NOMO-1 treated with dmso at 0.1 percent for 144 hours (cell line): ENCODE measurements around the gene ADPRS.
A peak's percentile ranks its signal among the peaks of the same experiment; 100 is the strongest.

ENCODE experiments used
- DNase-seq: peaks from one replicate; lab custom pipeline; 2025; ENCODE audit not compliant: unreplicated experiment; lab: John Stamatoyannopoulos, UW

ADPRS gene

DNA sequence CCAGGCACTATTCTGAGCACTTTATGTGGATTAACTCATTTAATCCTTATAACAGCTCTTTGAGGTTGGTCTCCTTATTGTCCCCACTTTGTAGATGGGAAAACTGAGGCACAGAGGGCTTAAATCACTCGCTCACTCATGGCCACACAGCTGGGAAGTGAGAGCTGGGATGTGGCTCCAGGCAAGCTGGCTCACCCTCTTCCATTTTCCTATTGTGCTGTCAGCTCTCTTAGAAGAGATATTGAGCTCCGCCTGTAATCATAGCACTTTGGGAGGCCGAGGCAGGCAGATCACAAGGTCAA is 40.2 kb downstream of the ADPRS start:
- DNase-seq: no peak

DNA sequence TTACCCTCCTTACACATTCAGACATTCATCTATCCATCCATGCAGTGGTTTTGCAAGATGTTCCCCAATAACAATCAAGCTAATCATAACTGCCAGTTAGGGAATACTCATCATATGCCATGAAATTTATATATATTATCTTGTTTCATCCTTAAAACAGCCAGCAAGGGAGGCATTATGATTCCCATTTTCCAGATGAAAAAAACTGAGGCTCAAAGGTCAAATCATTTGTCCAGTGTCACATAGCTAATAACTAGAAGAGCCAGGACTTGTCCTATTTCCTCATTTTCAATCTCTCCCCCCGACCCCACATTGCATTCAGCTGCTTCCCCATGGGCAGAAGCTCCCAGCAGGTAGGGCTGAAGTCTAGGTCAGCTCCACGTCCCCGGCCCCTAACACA is 43.3 kb downstream of the ADPRS start:
- DNase-seq: no peak

GRCh38 chr1:36133484-36133883 is 44.8 kb downstream of the ADPRS start:
- DNase-seq: no peak

- no peak for DNase-seq
These were observed 45.3 kb downstream of the ADPRS start for GRCh38 chr1:36134031-36134430.

- DNase-seq: no peak
These were observed 46.0 kb downstream of the ADPRS start for GRCh38 chr1:36134505-36135329.

DNA sequence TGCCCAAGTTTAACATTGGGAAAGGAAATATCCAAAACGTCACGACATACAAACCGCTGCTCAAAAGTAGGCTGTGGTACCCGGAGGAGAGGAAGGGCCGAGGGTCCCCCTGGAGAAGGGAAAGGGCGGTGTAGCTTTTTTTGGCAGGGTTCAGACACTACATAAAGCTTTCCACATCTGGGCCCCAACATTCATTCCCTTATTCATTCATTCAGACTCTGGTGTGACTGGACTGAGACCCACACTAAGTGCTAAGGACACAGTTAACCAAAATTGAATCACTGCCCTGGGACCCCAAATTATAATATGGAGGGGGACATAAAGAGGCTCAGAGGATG is 46.6 kb downstream of the ADPRS start:
- no peak for DNase-seq

DNA sequence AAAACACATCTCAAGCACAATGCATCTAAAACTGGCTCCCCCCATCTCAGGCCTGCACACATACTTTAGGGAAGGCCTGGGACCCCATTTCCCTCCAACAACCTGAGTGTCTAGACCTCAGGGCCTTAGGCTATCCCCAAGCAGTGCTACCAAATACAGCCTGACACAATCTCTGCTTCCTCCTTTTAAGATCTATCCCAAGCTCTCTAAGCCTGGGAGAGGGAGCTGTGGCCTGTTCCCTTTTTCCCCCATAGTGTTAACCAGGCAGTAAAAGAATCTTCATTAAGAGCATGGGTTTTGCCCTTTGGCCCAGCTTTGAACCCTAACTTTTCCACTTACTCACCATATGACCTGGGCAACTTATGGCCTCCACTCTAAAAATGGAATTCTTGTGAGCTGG is 47.1 kb downstream of the ADPRS start:
- DNase-seq: no peak

GRCh38 chr1:36136535-36136934 is 47.8 kb downstream of the ADPRS start:
- DNase-seq: no peak

GRCh38 chr1:36137226-36137625 is 48.5 kb downstream of the ADPRS start:
- DNase-seq: no peak

- no peak for DNase-seq
These were observed 49.1 kb downstream of the ADPRS start for GRCh38 chr1:36137776-36138175.

DNA sequence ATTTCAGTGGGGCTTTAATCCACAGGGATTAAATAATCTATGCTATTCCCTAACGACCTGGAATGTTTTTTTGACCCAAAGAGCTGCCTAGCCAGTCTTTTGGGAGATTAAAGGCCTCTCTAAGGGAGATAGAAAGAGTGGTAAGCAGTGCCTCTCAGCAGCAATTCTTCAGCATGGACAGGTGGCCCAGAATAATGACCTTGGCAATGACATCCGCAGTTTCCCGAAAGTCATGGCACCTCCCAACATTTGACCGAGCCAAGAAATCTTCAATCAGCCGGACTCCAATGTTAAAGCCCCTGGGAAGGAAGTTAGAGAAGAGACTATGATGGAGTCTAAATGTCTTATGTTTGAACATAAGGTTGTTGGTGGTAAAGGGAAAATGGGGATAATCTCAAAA is 50.8 kb downstream of the ADPRS start:
- DNase-seq: no peak

DNA sequence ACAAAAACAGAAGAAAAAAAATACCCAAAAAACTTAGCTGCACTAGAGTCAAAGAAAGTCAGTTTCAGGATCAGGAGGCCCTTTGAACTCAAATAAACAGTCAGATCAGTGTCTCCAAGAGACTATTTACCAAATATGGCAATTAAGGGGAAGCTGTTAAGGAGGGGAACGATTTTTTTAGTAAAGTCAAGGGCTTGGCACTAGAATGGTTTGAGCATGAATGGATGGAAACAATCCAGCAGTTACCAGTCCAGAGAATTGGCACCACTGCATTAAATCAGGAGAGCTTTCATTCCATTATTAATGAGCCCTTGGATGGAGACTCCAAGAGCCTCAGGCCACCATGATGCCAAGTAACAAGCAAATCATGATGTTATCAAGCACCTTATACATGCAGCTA is 53.4 kb downstream of the ADPRS start:
- DNase-seq: peak; percentile 47

- DNase-seq: no peak
These were observed 54.7 kb downstream of the ADPRS start for GRCh38 chr1:36143424-36143823.
